AG09309 (cell line): Measurements from ENCODE around the gene RAB20.

Experiments
- DNase-seq: peaks from one replicate; pipeline ENCODE4 v3.0.0-alpha.2; 2010; ENCODE audit warnings: low read depth
- H3K4me3 ChIP-seq: 2 replicates; pipeline ENCODE4 v1.5.1; 2011; ENCODE audit warnings: mild to moderate bottlenecking, low read depth, low read length, moderate library complexity; ENCODE audit not compliant: control insufficient read depth
- CTCF ChIP-seq: IDR thresholded peaks from 2 replicates; pipeline ENCODE4 v1.5.1; 2011; ENCODE audit warnings: mild to moderate bottlenecking, low read depth, low read length, inconsistent platforms; ENCODE audit not compliant: insufficient read depth, control insufficient read depth; ENCODE audit errors: missing control alignments

RAB20 gene

GRCh38 chr13:110582421-110582954 is 21.0 kb upstream of the RAB20 start:
- DNase-seq, result no peak
- no peak overlapping the region for H3K4me3 ChIP-seq
- TF ChIP-seq CTCF, result no peak

GRCh38 chr13:110581506-110582185 is 20.1 kb upstream of the RAB20 start:
- H3K4me3 ChIP-seq, result no peak overlapping the region
- TF ChIP-seq CTCF, result no peak
- no peak for DNase-seq

- no peak for TF ChIP-seq CTCF
- no peak overlapping the region for H3K4me3 ChIP-seq
- no peak for DNase-seq
Measured at GRCh38 chr13:110580800-110581199, 19.3 kb upstream of the RAB20 start.

- no peak overlapping the region for H3K4me3 ChIP-seq
- TF ChIP-seq CTCF, result no peak
- no peak for DNase-seq
Measured at GRCh38 chr13:110578363-110578762, 16.8 kb upstream of the RAB20 start.

- no peak for TF ChIP-seq CTCF
- no peak overlapping the region for H3K4me3 ChIP-seq
- DNase-seq, result no peak
Measured at GRCh38 chr13:110576736-110577476, 15.4 kb upstream of the RAB20 start.

GRCh38 chr13:110576070-110576394 is 14.5 kb upstream of the RAB20 start:
- TF ChIP-seq CTCF, result no peak
- no peak overlapping the region for H3K4me3 ChIP-seq
- no peak for DNase-seq
